ENCODE data around the gene MLPH. TPM values are rescaled to one million over a fixed set of nuclear protein-coding genes. Genes with fewer than 3 reads are reported as not detected.

MLPH gene
- total and polyA plus RNA-seq, 9 of the 15 experiments (the other 6 are each of a cell fraction or from before 2014, with no cell fraction given), result 0.22 TPM; not detected in 8

DNA sequence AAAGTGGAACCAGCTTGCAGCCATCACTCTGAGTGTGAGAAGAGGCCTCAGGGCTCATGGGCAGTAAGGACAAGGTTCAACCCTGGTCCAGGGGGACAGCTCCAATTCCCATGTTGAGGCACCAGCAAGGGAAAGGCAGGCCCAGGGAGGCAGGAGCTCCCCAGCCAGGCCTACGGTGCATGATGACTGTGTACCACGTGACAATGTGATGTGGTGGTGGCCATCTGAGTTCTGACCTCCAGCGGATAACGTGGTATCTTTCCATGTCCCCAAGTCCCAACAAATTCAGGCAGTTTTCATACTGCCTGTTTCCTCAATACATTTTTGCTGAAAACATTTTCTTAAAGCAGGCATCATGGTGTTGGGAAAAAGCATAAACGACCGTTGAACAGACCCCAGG, 36.9 kb upstream of the MLPH start:
- no peak for FAIRE-seq

DNA sequence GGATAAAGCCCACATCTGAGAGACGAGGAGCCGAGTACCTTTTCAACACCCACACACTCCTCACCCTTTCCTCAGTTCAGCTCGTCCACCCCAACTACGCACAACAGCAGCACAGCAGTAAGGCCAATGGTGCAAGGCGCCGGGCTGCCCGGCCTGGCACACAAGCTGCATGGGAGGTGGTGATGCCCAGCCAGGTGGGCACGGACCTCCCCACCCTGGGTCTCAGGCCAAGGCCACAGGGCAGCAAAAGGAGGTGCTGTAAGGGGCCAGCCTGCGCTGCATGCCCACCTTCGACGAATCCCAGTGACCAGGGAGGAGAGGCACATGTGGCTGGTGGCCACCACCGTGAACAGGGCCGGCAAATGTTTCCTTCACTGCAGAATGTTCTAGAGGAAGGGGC, 36.5 kb upstream of the MLPH start:
- BruUV-seq (replicated peaks), result no TSS peak
- Histone ChIP-seq H3K79me2 (ENCODE audit: control insufficient read depth, insufficient read depth, low read length) (no peaks in the 10 kb centered on the region), H3K9me1 (ENCODE audit: control insufficient read depth, insufficient read depth, low read length) (no peaks in the 10 kb centered on the region), H3K9ac (ENCODE audit: insufficient read depth in 1 of 2, low read depth in 2 of 2, low read length in 2 of 2) (no peak overlapping the region), H3K9me3 (replicated peaks; ENCODE audit: control insufficient read depth, insufficient read depth, low read depth, low read length) (no peaks in the 10 kb centered on the region), H3K27ac (ENCODE audit: extremely low read depth, low read depth, low read length) (no peak overlapping the region), H3K4me3 (no peak overlapping the region), H2AFZ (ENCODE audit: low read depth, low read length) (no peak overlapping the region), H3K4me1 (replicated peaks in 1 of 2; ENCODE audit: control insufficient read depth in 2 of 2, insufficient read depth in 2 of 2, low read length in 2 of 2) (no peaks in the 10 kb centered on the region), H3K36me3 (ENCODE audit: control insufficient read depth, insufficient read depth, low read length) (no peaks in the 10 kb centered on the region), H3K4me2 (ENCODE audit: insufficient read depth, low read length) (no peak overlapping the region), H3K27me3 (ENCODE audit: control insufficient read depth in 2 of 2, insufficient read depth in 2 of 2, low read length in 2 of 2) (peaks cover 0 to 31% of the 10 kb centered on the region in 2 experiments; a peak in 2 of 5 replicates), H4K20me1 (replicated peaks; ENCODE audit: control insufficient read depth, insufficient read depth, low read length) (no peaks in the 10 kb centered on the region)
- ATAC-seq (no peak), FAIRE-seq (no peak), DNase-seq (ENCODE audit: extremely low read depth in 1 of 4, low spot score in 3 of 4) (no peak)
- 13% methylated on average over 5 of the region's 13 CpGs for WGBS (ENCODE audit: insufficient coverage, low coverage, missing lambda C conversion rate)
- ChIA-PET POLR2A (no interaction called here), CTCF (ENCODE audit: low intra/inter-chr PET ratio) (no interaction called here)
- in situ Hi-C loops (cut with MboI) (no loop called here), intact Hi-C loops (cut with micrococcal nuclease) (no loop called here)
- TF ChIP-seq SRSF3 (IDR thresholded peaks at IDR 0.05; ENCODE audit: insufficient read depth, low read length) (no peak), STAG1 (CRISPR knock-in tag; IDR thresholded peaks at IDR 0.05; ENCODE audit: borderline replicate concordance) (no peak), ZBTB49 (CRISPR knock-in tag; IDR thresholded peaks at IDR 0.05; ENCODE audit: borderline replicate concordance) (no peak), HNRNPLL (IDR thresholded peaks at IDR 0.05; ENCODE audit: low read depth, low read length, poor library complexity, severe bottlenecking) (no peak), SIN3B (IDR thresholded peaks at IDR 0.05; ENCODE audit: low read depth) (no peak), CCAR2 (IDR thresholded peaks at IDR 0.05; ENCODE audit: low read depth, low read length) (no peak)

More for the DNA sequence above, 36.9 kb upstream of the MLPH start:
- H3K27me3 ChIP-seq (ENCODE audit: control insufficient read depth in 2 of 2, insufficient read depth in 2 of 2, low read length in 2 of 2), result peaks cover 0 to 32% of the 10 kb centered on the region in 2 experiments; a peak in 2 of 5 replicates
- no peak overlapping the region for H3K27ac ChIP-seq (ENCODE audit: extremely low read depth, low read depth, low read length)
- ChIA-PET POLR2A (no interaction called here), CTCF (ENCODE audit: low intra/inter-chr PET ratio) (no interaction called here)
- ATAC-seq (no peak), DNase-seq (ENCODE audit: extremely low read depth in 1 of 4, low spot score in 3 of 4) (no peak)
- no peak overlapping the region for H3K9ac ChIP-seq (ENCODE audit: insufficient read depth in 1 of 2, low read depth in 2 of 2, low read length in 2 of 2)
- 29% methylated on average over 5 of the region's 6 CpGs for WGBS (ENCODE audit: insufficient coverage, low coverage, missing lambda C conversion rate)
- no TSS peak for BruUV-seq (replicated peaks)
- H3K4me2 ChIP-seq (ENCODE audit: insufficient read depth, low read length), result no peak overlapping the region
- TF ChIP-seq NR2C2 (CRISPR knock-in tag; IDR thresholded peaks at IDR 0.05), result no peak
- TF ChIP-seq NR2C2 (tag; IDR thresholded peaks at IDR 0.05), result no peak
- TF ChIP-seq USF2 (CRISPR knock-in tag; IDR thresholded peaks at IDR 0.05), result 0 out of 2 replicates have a peak, but pooled peaks have one; percentile 15
- no peaks in the 10 kb centered on the region for H3K9me1 ChIP-seq (ENCODE audit: control insufficient read depth, insufficient read depth, low read length)
- H4K20me1 ChIP-seq (replicated peaks; ENCODE audit: control insufficient read depth, insufficient read depth, low read length), result no peaks in the 10 kb centered on the region
- intact Hi-C loops (cut with micrococcal nuclease) (no loop called here), in situ Hi-C loops (cut with MboI) (no loop called here)
- H3K9me3 ChIP-seq (replicated peaks; ENCODE audit: control insufficient read depth, insufficient read depth, low read depth, low read length), result no peaks in the 10 kb centered on the region
- H3K4me3 ChIP-seq, result no peak overlapping the region
- no peaks in the 10 kb centered on the region for H3K79me2 ChIP-seq (ENCODE audit: control insufficient read depth, insufficient read depth, low read length)
- no peaks in the 10 kb centered on the region for H3K36me3 ChIP-seq (ENCODE audit: control insufficient read depth, insufficient read depth, low read length)
- no peak overlapping the region for H2AFZ ChIP-seq (ENCODE audit: low read depth, low read length)
- no peaks in the 10 kb centered on the region for H3K4me1 ChIP-seq (replicated peaks in 1 of 2; ENCODE audit: control insufficient read depth in 2 of 2, insufficient read depth in 2 of 2, low read length in 2 of 2)

Data from K562 (cell line).